Measurements from ENCODE around the gene CNTNAP3. TPM values are rescaled to one million over a fixed set of nuclear protein-coding genes. Genes with fewer than 3 reads are reported as not detected.
"Not testable (repeated sequence)": the region's sequence is repeated elsewhere in the genome, so short reads cannot be mapped to it uniquely, and the experiment has no call there.

CNTNAP3 gene
- total and polyA plus RNA-seq, 2 donors (not counting 3 experiments of a cell fraction or from before 2014, with no cell fraction given) = 11.1 to 24.7 TPM

DNA sequence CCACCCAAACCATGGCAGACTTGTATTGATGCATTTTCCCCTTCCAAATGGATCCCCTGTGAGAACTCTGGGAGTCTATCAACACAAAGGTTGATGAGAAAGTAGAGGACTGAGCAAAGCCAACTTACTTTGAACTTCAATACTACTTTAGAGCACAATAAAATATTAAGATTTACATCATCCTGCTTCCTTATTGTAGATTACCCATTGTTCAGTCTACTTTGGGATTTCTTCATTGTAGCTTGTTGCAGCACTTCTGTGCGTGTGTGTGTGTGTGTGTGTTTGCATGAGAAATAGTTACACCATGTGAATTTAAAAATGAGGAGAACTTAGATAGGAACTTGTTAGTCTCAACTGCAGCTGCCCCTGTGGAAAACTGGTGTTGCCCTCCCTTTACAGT, 72.0 kb downstream of the CNTNAP3 start:
- H3K27ac ChIP-seq (ENCODE audit: insufficient read depth, low read depth, low read length); CTCF ChIA-PET; H3K36me3 ChIP-seq (ENCODE audit: control insufficient read depth in 2 of 2, extremely low read depth in 1 of 2, insufficient read depth in 2 of 2, low read length in 2 of 2); H4K20me1 ChIP-seq (replicated peaks; ENCODE audit: control insufficient read depth, extremely low read depth, insufficient read depth, low read length); H3K4me2 ChIP-seq (ENCODE audit: insufficient read depth, low read length); FAIRE-seq; H3K79me2 ChIP-seq (ENCODE audit: control insufficient read depth, insufficient read depth, low read length); DNase-seq (ENCODE audit: low read depth, low spot score); intact Hi-C loops (cut with micrococcal nuclease); POLR2A ChIA-PET; H3K4me1 ChIP-seq (ENCODE audit: control insufficient read depth, extremely low read depth, insufficient read depth, low read length); H3K4me3 ChIP-seq (replicated peaks in 1 of 3; ENCODE audit: insufficient read depth in 1 of 3, low read depth in 1 of 3, low read length in 3 of 3); H3K27me3 ChIP-seq (ENCODE audit: control insufficient read depth in 2 of 2, insufficient read depth in 2 of 2, low read length in 2 of 2); BruUV-seq (replicated peaks); H3K9me3 ChIP-seq (replicated peaks; ENCODE audit: control insufficient read depth, insufficient read depth, low read length); dilution Hi-C loops (cut with MboI; ENCODE audit: extremely low pct_ligation_motif_present, low sequenced_read_pairs); H3K9me1 ChIP-seq (replicated peaks; ENCODE audit: control insufficient read depth, extremely low read depth, insufficient read depth, low read length); H3K9ac ChIP-seq (replicated peaks; ENCODE audit: extremely low read depth, insufficient read depth, low read length); H2AFZ ChIP-seq (ENCODE audit: low read depth, low read length): not testable (repeated sequence)

DNA sequence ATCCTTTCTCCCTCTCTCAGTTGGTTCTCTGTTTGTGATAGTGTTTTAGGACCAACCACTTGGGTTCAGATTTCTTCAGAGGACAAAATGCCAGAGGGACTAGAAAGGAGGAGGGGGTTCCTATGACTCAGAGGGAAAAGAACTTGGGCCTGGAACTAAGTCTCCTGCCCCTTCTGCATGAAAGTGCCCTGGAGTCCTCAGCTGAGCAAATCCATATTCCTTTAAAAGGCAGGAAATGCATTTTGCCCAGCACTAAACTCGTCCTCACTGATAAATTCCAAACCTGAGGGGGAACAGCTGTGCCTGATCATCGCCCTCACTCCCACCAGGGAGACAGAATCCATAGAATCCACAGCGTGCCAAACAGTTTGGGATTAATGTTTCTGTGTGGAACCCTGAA, 78.2 kb downstream of the CNTNAP3 start:
- dilution Hi-C loops (cut with MboI; ENCODE audit: extremely low pct_ligation_motif_present, low sequenced_read_pairs); H3K79me2 ChIP-seq (ENCODE audit: control insufficient read depth, insufficient read depth, low read length); H3K4me1 ChIP-seq (ENCODE audit: control insufficient read depth, extremely low read depth, insufficient read depth, low read length); H3K27me3 ChIP-seq (ENCODE audit: control insufficient read depth in 2 of 2, insufficient read depth in 2 of 2, low read length in 2 of 2); H3K9me1 ChIP-seq (replicated peaks; ENCODE audit: control insufficient read depth, extremely low read depth, insufficient read depth, low read length); H3K9ac ChIP-seq (replicated peaks; ENCODE audit: extremely low read depth, insufficient read depth, low read length); H2AFZ ChIP-seq (ENCODE audit: low read depth, low read length); H4K20me1 ChIP-seq (replicated peaks; ENCODE audit: control insufficient read depth, extremely low read depth, insufficient read depth, low read length); H3K4me2 ChIP-seq (ENCODE audit: insufficient read depth, low read length); H3K27ac ChIP-seq (ENCODE audit: insufficient read depth, low read depth, low read length); BruUV-seq (replicated peaks); H3K4me3 ChIP-seq (replicated peaks in 1 of 3; ENCODE audit: insufficient read depth in 1 of 3, low read depth in 1 of 3, low read length in 3 of 3); H3K9me3 ChIP-seq (replicated peaks; ENCODE audit: control insufficient read depth, insufficient read depth, low read length); H3K36me3 ChIP-seq (ENCODE audit: control insufficient read depth in 2 of 2, extremely low read depth in 1 of 2, insufficient read depth in 2 of 2, low read length in 2 of 2); intact Hi-C loops (cut with micrococcal nuclease); POLR2A ChIA-PET; FAIRE-seq; CTCF ChIA-PET; DNase-seq (ENCODE audit: low read depth, low spot score): not testable (repeated sequence)

DNA sequence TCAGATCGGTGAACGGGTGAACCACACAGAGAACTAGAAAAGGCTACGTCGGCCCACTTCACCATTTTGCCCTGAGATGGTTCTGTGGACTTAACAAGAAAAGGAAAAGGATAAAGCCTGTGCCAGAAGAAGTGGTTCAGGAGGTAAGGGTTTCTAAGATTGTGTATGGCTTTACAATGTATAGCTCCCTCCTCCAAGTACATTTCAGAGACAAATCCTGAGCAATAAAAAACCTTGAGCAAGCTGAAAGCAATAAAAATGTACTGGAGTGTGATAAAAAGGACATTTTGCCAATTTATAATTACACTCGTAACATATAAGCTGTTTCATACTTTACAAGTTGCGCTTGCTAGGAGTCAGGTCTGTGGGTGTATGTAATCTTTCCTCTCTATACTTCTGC, 81.3 kb downstream of the CNTNAP3 start:
- intact Hi-C loops (cut with micrococcal nuclease) = not testable (repeated sequence)

DNA sequence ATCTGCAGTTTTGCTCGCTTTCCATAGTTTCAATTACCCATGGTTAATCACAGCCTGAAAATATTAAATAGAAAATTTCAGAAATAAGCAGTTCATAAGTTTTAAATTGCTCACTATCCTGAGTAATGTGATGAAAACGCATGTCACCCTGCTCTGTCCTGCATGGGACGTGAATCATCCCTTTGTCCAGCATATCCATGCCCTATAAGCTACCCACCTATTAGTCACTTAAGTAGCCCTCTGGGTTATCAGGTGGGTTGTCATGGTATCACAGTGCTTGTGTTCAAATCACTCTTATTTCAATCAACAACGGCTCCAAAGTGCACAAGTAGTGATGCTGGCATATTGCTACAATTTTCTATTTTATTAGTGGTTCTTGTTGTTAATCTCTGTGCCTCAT, 82.1 kb downstream of the CNTNAP3 start:
- H3K79me2 ChIP-seq (ENCODE audit: control insufficient read depth, insufficient read depth, low read length); H3K9me3 ChIP-seq (replicated peaks; ENCODE audit: control insufficient read depth, insufficient read depth, low read length); DNase-seq (ENCODE audit: low read depth, low spot score); H3K27ac ChIP-seq (ENCODE audit: insufficient read depth, low read depth, low read length); H3K4me1 ChIP-seq (ENCODE audit: control insufficient read depth, extremely low read depth, insufficient read depth, low read length); H3K27me3 ChIP-seq (ENCODE audit: control insufficient read depth in 2 of 2, insufficient read depth in 2 of 2, low read length in 2 of 2); H2AFZ ChIP-seq (ENCODE audit: low read depth, low read length); H3K36me3 ChIP-seq (ENCODE audit: control insufficient read depth in 2 of 2, extremely low read depth in 1 of 2, insufficient read depth in 2 of 2, low read length in 2 of 2); POLR2A ChIA-PET; CTCF ChIA-PET; H3K9me1 ChIP-seq (replicated peaks; ENCODE audit: control insufficient read depth, extremely low read depth, insufficient read depth, low read length); intact Hi-C loops (cut with micrococcal nuclease); H3K4me2 ChIP-seq (ENCODE audit: insufficient read depth, low read length); H3K9ac ChIP-seq (replicated peaks; ENCODE audit: extremely low read depth, insufficient read depth, low read length); FAIRE-seq; H3K4me3 ChIP-seq (replicated peaks in 1 of 3; ENCODE audit: insufficient read depth in 1 of 3, low read depth in 1 of 3, low read length in 3 of 3); BruUV-seq (replicated peaks); H4K20me1 ChIP-seq (replicated peaks; ENCODE audit: control insufficient read depth, extremely low read depth, insufficient read depth, low read length); dilution Hi-C loops (cut with MboI; ENCODE audit: extremely low pct_ligation_motif_present, low sequenced_read_pairs): not testable (repeated sequence)

More for the DNA sequence above, 81.3 kb downstream of the CNTNAP3 start:
- DNase-seq (ENCODE audit: low read depth, low spot score); H3K9me3 ChIP-seq (replicated peaks; ENCODE audit: control insufficient read depth, insufficient read depth, low read length); BruUV-seq (replicated peaks); POLR2A ChIA-PET; H3K4me1 ChIP-seq (ENCODE audit: control insufficient read depth, extremely low read depth, insufficient read depth, low read length); H3K36me3 ChIP-seq (ENCODE audit: control insufficient read depth in 2 of 2, extremely low read depth in 1 of 2, insufficient read depth in 2 of 2, low read length in 2 of 2); H3K4me2 ChIP-seq (ENCODE audit: insufficient read depth, low read length); dilution Hi-C loops (cut with MboI; ENCODE audit: extremely low pct_ligation_motif_present, low sequenced_read_pairs); H3K9ac ChIP-seq (replicated peaks; ENCODE audit: extremely low read depth, insufficient read depth, low read length); FAIRE-seq; H3K27ac ChIP-seq (ENCODE audit: insufficient read depth, low read depth, low read length); CTCF ChIA-PET; H3K79me2 ChIP-seq (ENCODE audit: control insufficient read depth, insufficient read depth, low read length); H3K27me3 ChIP-seq (ENCODE audit: control insufficient read depth in 2 of 2, insufficient read depth in 2 of 2, low read length in 2 of 2); H3K4me3 ChIP-seq (replicated peaks in 1 of 3; ENCODE audit: insufficient read depth in 1 of 3, low read depth in 1 of 3, low read length in 3 of 3); H3K9me1 ChIP-seq (replicated peaks; ENCODE audit: control insufficient read depth, extremely low read depth, insufficient read depth, low read length); H4K20me1 ChIP-seq (replicated peaks; ENCODE audit: control insufficient read depth, extremely low read depth, insufficient read depth, low read length); H2AFZ ChIP-seq (ENCODE audit: low read depth, low read length): not testable (repeated sequence)

All from endothelial cell of umbilical vein (primary cell).